Measurements from ENCODE around the gene GALNT2. TPM values are rescaled to one million over a fixed set of nuclear protein-coding genes. Genes with fewer than 3 reads are reported as not detected.

GALNT2 gene
- total and polyA plus RNA-seq, 2 of the 4 experiments (the other 2 are of a cell fraction), result 50.4 to 189 TPM

GRCh38 chr1:230321341-230321740 lies 254.3 kb downstream of the GALNT2 start:
- Histone ChIP-seq H4K5ac (ENCODE audit: low read depth, low read length) (no peak overlapping the region), H2BK15ac (ENCODE audit: low read depth, low read length) (no peak overlapping the region), H3K4me1 (ENCODE audit: control insufficient read depth, insufficient read depth, low read length) (no peaks in the 10 kb centered on the region), H2BK120ac (ENCODE audit: low read depth, low read length) (no peak overlapping the region), H4K20me1 (ENCODE audit: insufficient read depth, low read length) (no peaks in the 10 kb centered on the region), H3K27me3 (ENCODE audit: control insufficient read depth, insufficient read depth, low read length) (no peaks in the 10 kb centered on the region; the same call in 1 of the 2 replicates), H3K79me1 (ENCODE audit: low read depth in 1 of 2, low read length in 2 of 2) (no peaks in the 10 kb centered on the region), H3K9me3 (ENCODE audit: control insufficient read depth, insufficient read depth, low read length) (no peaks in the 10 kb centered on the region), H2BK20ac (ENCODE audit: low read depth, low read length) (no peak overlapping the region), H2AK9ac (replicated peaks; ENCODE audit: low read depth, low read length, poor library complexity) (no peak overlapping the region), H3K23ac (ENCODE audit: low read depth, low read length) (no peak overlapping the region), H3K4me2 (ENCODE audit: low read depth, low read length) (no peak overlapping the region), H3K18ac (ENCODE audit: low read depth, low read length) (no peak overlapping the region), H3K9me1 (ENCODE audit: insufficient read depth, low read length) (no peaks in the 10 kb centered on the region), H3K9ac (ENCODE audit: low read depth, low read length) (no peak overlapping the region), H3K4me3 (ENCODE audit: insufficient read depth, low read depth, low read length) (no peak overlapping the region), H2BK5ac (ENCODE audit: low read depth, low read length, poor library complexity, severe bottlenecking) (no peak overlapping the region), H3K14ac (replicated peaks; ENCODE audit: low read depth, low read length) (no peak overlapping the region), H3K36me3 (ENCODE audit: control insufficient read depth, insufficient read depth, low read length) (no peaks in the 10 kb centered on the region), H3K4ac (ENCODE audit: low read depth, low read length) (no peak overlapping the region), H3K56ac (ENCODE audit: extremely low read depth, insufficient read depth, low read length) (no peak overlapping the region), H3K27ac (ENCODE audit: insufficient read depth, low read length) (no peak overlapping the region), H2AFZ (replicated peaks; ENCODE audit: low read length, poor library complexity) (no peak overlapping the region), H4K8ac (ENCODE audit: low read depth in 2 of 2, low read length in 2 of 2) (no peak overlapping the region), H2AK5ac (ENCODE audit: low read depth, low read length) (no peak overlapping the region), H4K91ac (ENCODE audit: insufficient read depth, low read depth, low read length) (no peak overlapping the region)
- intact Hi-C loops (cut with micrococcal nuclease) (no loop called here), dilution Hi-C loops (cut with HindIII; ENCODE audit: low sequenced_read_pairs, unreplicated experiment) (no loop called here), in situ Hi-C loops (cut with MboI; ENCODE audit: low sequenced_read_pairs) (loop anchor here (25.0 kb wide), 1 partner anchor 1059 kb away; the partner anchor contains the start of gene RAB4A)
- ATAC-seq (ENCODE audit: low read depth) (no peak), DNase-seq (no peak)
- no TSS peak for BruUV-seq (replicated peaks)
- TF ChIP-seq FOS (IDR thresholded peaks at IDR 0.05; ENCODE audit: low read depth, low read length) (no peak), MAFK (IDR thresholded peaks at IDR 0.05; ENCODE audit: low read depth, low read length) (no peak), CHD1 (IDR thresholded peaks at IDR 0.05; ENCODE audit: low read depth, low read length) (no peak), RFX5 (IDR thresholded peaks at IDR 0.05; ENCODE audit: low read depth, low read length) (no peak), POLR2A (IDR thresholded peaks at IDR 0.05; ENCODE audit: low read depth, low read length) (no peak), NFE2L2 (IDR thresholded peaks at IDR 0.05; ENCODE audit: low read depth, low read length) (no peak), MXI1 (IDR thresholded peaks at IDR 0.05; ENCODE audit: borderline replicate concordance, low read depth, low read length) (no peak), CEBPB (IDR thresholded peaks at IDR 0.05; ENCODE audit: low read depth, low read length) (no peak), MAZ (IDR thresholded peaks at IDR 0.05; ENCODE audit: borderline replicate concordance, low read depth, low read length) (no peak)
- POLR2A ChIA-PET (ENCODE audit: unreplicated experiment), result no interaction called here
- 90% methylated on average over 4 of the region's 9 CpGs; no CpG with 5 or more reads in 1 of the 2 experiments for WGBS, 2 experiments (ENCODE audit: extremely low coverage in 2 of 2, insufficient read length in 1 of 2)
- CTCF ChIA-PET, result no interaction called here

Measured in IMR-90 (cell line).